ENCODE results near the gene FXYD7. TPM values are rescaled to one million over a fixed set of nuclear protein-coding genes. Genes with fewer than 3 reads are reported as not detected.

The FXYD7 gene
- total and polyA plus RNA-seq, 2 of the 13 experiments (the other 11 are each of a cell fraction or from before 2014, with no cell fraction given), result 0.55 TPM; not detected in 1

- TF ChIP-seq, protein P1, sequence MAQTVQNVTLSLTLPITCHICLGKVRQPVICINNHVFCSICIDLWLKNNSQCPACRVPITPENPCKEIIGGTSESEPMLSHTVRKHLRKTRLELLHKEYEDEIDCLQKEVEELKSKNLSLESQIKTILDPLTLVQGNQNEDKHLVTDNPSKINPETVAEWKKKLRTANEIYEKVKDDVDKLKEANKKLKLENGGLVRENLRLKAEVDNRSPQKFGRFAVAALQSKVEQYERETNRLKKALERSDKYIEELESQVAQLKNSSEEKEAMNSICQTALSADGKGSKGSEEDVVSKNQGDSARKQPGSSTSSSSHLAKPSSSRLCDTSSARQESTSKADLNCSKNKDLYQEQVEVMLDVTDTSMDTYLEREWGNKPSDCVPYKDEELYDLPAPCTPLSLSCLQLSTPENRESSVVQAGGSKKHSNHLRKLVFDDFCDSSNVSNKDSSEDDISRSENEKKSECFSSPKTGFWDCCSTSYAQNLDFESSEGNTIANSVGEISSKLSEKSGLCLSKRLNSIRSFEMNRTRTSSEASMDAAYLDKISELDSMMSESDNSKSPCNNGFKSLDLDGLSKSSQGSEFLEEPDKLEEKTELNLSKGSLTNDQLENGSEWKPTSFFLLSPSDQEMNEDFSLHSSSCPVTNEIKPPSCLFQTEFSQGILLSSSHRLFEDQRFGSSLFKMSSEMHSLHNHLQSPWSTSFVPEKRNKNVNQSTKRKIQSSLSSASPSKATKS (CRISPR knock-in tag; IDR thresholded peaks at IDR 0.05), result no peak
- TF ChIP-seq ZBTB39 (CRISPR knock-in tag; IDR thresholded peaks at IDR 0.05) (no peak), RFX3 (CRISPR knock-in tag; IDR thresholded peaks at IDR 0.05) (no peak), HMGA1 (CRISPR knock-in tag; conservative IDR thresholded peaks at IDR 0.05) (no peak), JDP2 (CRISPR knock-in tag; IDR thresholded peaks at IDR 0.05; ENCODE audit: borderline replicate concordance) (no peak), ZNF660 (CRISPR knock-in tag; IDR thresholded peaks at IDR 0.05; ENCODE audit: borderline replicate concordance, low read depth) (no peak), ZNF280D (CRISPR knock-in tag; IDR thresholded peaks at IDR 0.05) (no peak), DNMT1 (CRISPR knock-in tag; IDR thresholded peaks at IDR 0.05) (no peak), ETV6 (CRISPR knock-in tag; conservative IDR thresholded peaks at IDR 0.05) (no peak), SIN3B (IDR thresholded peaks at IDR 0.05; ENCODE audit: low read length) (no peak), AGO1 (IDR thresholded peaks at IDR 0.05; ENCODE audit: low read depth, low read length, poor library complexity, severe bottlenecking) (no peak), ZNF230 (CRISPR knock-in tag; IDR thresholded peaks at IDR 0.05) (no peak), ZBTB49 (CRISPR knock-in tag; IDR thresholded peaks at IDR 0.05; ENCODE audit: borderline replicate concordance) (no peak), FOSL1 (CRISPR knock-in tag; IDR thresholded peaks at IDR 0.05; ENCODE audit: borderline replicate concordance) (no peak), HNF4A (CRISPR knock-in tag; IDR thresholded peaks at IDR 0.05) (peak; percentile 84)
Measured at GRCh38 chr19:35130761-35131720, 12.0 kb upstream of the FXYD7 start (continued).

All from HepG2 (cell line).